ENCODE measurements around the gene USP17L13.
"Not testable (repeated sequence)": the region's sequence is repeated elsewhere in the genome, so short reads cannot be mapped to it uniquely, and the experiment has no call there.

Gene USP17L13, protein sequence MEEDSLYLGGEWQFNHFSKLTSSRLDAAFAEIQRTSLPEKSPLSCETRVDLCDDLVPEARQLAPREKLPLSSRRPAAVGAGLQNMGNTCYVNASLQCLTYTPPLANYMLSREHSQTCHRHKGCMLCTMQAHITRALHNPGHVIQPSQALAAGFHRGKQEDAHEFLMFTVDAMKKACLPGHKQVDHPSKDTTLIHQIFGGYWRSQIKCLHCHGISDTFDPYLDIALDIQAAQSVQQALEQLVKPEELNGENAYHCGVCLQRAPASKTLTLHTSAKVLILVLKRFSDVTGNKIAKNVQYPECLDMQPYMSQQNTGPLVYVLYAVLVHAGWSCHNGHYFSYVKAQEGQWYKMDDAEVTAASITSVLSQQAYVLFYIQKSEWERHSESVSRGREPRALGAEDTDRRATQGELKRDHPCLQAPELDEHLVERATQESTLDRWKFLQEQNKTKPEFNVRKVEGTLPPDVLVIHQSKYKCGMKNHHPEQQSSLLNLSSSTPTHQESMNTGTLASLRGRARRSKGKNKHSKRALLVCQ

DNA sequence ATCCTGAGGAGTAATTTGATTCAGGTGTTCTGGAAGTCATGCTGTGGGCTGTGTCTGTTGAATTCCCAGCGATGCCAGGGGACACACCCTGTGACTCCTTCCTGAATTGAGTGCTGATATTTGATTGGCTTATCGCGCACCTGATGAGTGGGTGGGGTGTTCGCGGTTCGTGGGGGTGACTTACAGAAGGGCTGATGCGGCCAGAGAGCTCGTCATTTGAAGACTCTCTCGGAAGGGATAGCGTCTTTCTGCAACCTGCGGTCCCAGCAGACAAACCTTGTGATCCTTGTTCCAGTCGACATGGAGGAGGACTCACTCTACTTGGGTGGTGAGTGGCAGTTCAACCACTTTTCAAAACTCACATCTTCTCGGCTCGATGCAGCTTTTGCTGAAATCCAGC is at the start of gene USP17L13:
Gene USP17L13 (plus strand): TSS at position 301 of the 400 bp plus-strand sequence. CDS start 0 bp downstream, at position 301.
- not testable (repeated sequence) for DNase-seq

DNA sequence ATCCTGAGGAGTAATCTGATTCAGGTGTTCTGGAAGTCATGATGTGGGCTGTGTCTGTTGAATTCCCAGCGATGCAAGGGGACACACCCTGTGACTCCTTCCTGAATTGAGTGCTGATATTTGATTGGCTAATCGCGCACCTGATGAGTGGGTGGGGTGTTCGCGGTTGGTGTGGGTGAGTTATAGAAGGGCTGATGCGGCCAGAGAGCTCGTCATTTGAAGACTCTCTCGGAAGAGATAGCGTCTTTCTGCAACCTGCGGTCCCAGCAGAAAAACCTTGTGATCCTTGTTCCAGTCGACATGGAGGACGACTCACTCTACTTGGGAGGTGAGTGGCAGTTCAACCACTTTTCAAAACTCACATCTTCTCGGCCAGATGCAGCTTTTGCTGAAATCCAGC is 14.3 kb upstream of the USP17L13 start, which contains the start of gene USP17L10:
Gene USP17L10 (plus strand): TSS at position 301 of the 400 bp plus-strand sequence. CDS start 0 bp downstream, at position 301.
- not testable (repeated sequence) for DNase-seq

DNA sequence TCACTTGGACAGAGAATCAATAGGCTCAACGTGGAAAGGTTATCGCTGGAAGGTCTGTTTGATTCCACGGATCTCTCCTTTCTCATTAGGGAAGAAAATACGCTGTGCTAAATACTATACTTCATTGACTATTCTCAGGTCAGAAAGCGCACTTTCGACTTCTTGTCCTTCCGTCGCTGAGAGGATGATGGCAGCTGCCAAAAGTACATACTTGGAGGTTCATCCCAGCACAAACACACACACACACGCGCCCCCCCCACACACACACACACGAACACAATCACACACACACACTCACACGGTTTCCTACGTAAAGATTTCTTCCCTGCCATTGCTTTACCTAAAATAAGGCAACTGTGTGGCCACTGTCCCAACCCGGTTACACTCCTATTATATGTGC is 10.0 kb upstream of the USP17L13 start:
- DNase-seq, result not testable (repeated sequence)

DNA sequence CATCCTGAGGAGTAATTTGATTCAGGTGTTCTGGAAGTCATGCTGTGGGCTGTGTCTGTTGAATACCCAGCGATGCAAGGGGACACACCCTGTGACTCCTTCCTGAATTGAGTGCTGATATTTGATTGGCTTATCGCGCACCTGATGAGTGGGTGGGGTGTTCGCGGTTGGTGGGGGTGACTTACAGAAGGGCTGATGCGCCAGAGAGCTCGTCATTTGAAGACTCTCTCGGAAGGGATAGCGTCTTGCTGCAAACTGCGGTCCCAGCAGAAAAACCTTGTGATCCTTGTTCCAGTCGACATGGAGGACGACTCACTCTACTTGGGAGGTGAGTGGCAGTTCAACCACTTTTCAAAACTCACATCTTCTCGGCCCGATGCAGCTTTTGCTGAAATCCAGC is 9.6 kb upstream of the USP17L13 start, which contains the start of gene USP17L11:
Gene USP17L11 (plus strand): TSS at position 301 of the 400 bp plus-strand sequence. CDS start 0 bp downstream, at position 301.
- DNase-seq, result not testable (repeated sequence)

DNA sequence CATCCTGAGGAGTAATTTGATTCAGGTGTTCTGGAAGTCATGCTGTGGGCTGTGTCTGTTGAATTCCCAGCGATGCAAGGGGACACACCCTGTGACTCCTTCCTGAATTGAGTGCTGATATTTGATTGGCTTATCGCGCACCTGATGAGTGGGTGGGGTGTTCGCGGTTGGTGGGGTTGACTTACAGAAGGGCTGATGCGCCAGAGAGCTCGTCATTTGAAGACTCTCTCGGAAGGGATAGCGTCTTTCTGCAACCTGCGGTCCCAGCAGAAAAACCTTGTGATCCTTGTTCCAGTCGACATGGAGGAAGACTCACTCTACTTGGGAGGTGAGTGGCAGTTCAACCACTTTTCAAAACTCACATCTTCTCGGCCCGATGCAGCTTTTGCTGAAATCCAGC is 4.8 kb upstream of the USP17L13 start, which contains the start of gene USP17L12:
Gene USP17L12 (plus strand): TSS at position 301 of the 400 bp plus-strand sequence. CDS start 0 bp downstream, at position 301.
- not testable (repeated sequence) for DNase-seq

DNA sequence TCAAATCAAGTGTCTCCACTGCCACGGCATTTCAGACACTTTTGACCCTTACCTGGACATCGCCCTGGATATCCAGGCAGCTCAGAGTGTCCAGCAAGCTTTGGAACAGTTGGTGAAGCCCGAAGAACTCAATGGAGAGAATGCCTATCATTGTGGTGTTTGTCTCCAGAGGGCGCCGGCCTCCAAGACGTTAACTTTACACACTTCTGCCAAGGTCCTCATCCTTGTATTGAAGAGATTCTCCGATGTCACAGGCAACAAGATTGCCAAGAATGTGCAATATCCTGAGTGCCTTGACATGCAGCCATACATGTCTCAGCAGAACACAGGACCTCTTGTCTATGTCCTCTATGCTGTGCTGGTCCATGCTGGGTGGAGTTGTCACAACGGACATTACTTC is 5.6 kb downstream of the USP17L13 start:
- not testable (repeated sequence) for DNase-seq

DNA sequence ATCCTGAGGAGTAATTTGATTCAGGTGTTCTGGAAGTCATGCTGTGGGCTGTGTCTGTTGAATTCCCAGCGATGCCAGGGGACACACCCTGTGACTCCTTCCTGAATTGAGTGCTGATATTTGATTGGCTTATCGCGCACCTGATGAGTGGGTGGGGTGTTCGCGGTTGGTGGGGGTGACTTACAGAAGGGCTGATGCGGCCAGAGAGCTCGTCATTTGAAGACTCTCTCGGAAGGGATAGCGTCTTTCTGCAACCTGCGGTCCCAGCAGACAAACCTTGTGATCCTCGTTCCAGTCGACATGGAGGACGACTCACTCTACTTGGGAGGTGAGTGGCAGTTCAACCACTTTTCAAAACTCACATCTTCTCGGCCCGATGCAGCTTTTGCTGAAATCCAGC is 9.4 kb downstream of the USP17L13 start, which contains the start of gene USP17L15:
Gene USP17L15 (plus strand): TSS at position 301 of the 400 bp plus-strand sequence. CDS start 0 bp downstream, at position 301.
- not testable (repeated sequence) for DNase-seq

DNA sequence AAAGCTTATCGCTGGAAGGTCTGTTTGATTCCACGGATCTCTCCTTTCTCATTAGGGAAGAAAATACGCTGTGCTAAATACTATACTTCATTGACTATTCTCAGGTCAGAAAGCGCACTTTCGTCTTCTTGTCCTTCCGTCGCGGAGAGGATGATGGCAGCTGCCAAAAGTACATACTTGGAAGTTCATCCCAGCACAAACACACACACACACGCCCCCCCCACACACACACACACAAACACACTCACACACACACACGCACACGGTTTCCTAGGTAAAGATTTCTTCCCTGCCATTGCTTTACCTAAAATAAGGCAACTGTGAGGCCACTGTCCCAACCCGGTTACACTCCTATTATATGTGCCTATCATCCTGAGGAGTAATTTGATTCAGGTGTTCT is 13.8 kb downstream of the USP17L13 start:
- DNase-seq, result not testable (repeated sequence)

DNA sequence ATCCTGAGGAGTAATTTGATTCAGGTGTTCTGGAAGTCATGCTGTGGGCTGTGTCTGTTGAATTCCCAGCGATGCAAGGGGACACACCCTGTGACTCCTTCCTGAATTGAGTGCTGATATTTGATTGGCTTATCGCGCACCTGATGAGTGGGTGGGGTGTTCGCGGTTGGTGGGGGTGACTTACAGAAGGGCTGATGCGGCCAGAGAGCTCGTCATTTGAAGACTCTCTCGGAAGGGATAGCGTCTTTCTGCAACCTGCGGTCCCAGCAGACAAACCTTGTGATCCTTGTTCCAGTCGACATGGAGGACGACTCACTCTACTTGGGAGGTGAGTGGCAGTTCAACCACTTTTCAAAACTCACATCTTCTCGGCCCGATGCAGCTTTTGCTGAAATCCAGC is 18.9 kb downstream of the USP17L13 start, which contains the start of gene USP17L17:
Gene USP17L17 (plus strand): TSS at position 301 of the 400 bp plus-strand sequence. CDS start 0 bp downstream, at position 301.
- DNase-seq, result not testable (repeated sequence)

DNA sequence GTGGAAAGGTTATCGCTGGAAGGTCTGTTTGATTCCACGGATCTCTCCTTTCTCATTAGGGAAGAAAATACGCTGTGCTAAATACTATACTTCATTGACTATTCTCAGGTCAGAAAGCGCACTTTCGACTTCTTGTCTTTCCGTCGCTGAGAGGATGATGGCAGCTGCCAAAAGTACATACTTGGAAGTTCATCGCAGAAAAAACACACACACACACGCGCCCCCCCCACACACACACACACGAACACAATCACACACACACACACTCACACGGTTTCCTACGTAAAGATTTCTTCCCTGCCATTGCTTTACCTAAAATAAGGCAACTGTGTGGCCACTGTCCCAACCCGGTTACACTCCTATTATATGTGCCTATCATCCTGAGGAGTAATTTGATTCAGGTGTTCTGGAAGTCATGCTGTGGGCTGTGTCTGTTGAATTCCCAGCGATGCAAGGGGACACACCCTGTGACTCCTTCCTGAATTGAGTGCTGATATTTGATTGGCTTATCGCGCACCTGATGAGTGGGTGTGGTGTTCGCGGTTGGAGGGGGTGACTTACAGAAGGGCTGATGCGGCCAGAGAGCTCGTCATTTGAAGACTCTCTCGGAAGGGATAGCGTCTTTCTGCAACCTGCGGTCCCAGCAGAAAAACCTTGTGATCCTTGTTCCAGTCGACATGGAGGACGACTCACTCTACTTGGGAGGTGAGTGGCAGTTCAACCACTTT is 23.4 kb downstream of the USP17L13 start, which contains the start of gene USP17L18:
Gene USP17L18 (plus strand): TSS at position 678 of the 728 bp plus-strand sequence. CDS start 0 bp downstream, at position 678.
- not testable (repeated sequence) for DNase-seq

DNA sequence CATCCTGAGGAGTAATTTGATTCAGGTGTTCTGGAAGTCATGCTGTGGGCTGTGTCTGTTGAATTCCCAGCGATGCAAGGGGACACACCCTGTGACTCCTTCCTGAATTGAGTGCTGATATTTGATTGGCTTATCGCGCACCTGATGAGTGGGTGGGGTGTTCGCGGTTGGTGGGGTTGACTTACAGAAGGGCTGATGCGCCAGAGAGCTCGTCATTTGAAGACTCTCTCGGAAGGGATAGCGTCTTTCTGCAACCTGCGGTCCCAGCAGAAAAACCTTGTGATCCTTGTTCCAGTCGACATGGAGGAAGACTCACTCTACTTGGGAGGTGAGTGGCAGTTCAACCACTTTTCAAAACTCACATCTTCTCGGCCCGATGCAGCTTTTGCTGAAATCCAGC is 28.4 kb downstream of the USP17L13 start, which contains the start of gene USP17L19:
Gene USP17L19 (plus strand): TSS at position 301 of the 400 bp plus-strand sequence. CDS start 0 bp downstream, at position 301.
- DNase-seq, result not testable (repeated sequence)

DNA sequence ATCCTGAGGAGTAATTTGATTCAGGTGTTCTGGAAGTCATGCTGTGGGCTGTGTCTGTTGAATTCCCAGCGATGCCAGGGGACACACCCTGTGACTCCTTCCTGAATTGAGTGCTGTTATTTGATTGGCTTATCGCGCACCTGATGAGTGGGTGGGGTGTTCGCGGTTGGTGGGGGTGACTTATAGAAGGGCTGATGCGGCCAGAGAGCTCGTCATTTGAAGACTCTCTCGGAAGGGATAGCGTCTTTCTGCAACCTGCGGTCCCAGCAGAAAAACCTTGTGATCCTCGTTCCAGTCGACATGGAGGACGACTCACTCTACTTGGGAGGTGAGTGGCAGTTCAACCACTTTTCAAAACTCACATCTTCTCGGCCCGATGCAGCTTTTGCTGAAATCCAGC is 33.1 kb downstream of the USP17L13 start, which contains the start of gene USP17L20:
Gene USP17L20 (plus strand): TSS at position 301 of the 400 bp plus-strand sequence. CDS start 0 bp downstream, at position 301.
- not testable (repeated sequence) for DNase-seq

DNA sequence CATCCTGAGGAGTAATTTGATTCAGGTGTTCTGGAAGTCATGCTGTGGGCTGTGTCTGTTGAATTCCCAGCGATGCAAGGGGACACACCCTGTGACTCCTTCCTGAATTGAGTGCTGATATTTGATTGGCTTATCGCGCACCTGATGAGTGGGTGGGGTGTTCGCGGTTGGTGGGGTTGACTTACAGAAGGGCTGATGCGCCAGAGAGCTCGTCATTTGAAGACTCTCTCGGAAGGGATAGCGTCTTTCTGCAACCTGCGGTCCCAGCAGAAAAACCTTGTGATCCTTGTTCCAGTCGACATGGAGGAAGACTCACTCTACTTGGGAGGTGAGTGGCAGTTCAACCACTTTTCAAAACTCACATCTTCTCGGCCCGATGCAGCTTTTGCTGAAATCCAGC is 37.9 kb downstream of the USP17L13 start, which contains the start of gene USP17L21:
Gene USP17L21 (plus strand): TSS at position 301 of the 400 bp plus-strand sequence. CDS start 0 bp downstream, at position 301.
- not testable (repeated sequence) for DNase-seq

DNA sequence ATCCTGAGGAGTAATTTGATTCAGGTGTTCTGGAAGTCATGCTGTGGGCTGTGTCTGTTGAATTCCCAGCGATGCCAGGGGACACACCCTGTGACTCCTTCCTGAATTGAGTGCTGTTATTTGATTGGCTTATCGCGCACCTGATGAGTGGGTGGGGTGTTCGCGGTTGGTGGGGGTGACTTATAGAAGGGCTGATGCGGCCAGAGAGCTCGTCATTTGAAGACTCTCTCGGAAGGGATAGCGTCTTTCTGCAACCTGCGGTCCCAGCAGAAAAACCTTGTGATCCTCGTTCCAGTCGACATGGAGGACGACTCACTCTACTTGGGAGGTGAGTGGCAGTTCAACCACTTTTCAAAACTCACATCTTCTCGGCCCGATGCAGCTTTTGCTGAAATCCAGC is 42.6 kb downstream of the USP17L13 start, which contains the start of gene USP17L22:
Gene USP17L22 (plus strand): TSS at position 301 of the 400 bp plus-strand sequence. CDS start 0 bp downstream, at position 301.
- not testable (repeated sequence) for DNase-seq

DNA sequence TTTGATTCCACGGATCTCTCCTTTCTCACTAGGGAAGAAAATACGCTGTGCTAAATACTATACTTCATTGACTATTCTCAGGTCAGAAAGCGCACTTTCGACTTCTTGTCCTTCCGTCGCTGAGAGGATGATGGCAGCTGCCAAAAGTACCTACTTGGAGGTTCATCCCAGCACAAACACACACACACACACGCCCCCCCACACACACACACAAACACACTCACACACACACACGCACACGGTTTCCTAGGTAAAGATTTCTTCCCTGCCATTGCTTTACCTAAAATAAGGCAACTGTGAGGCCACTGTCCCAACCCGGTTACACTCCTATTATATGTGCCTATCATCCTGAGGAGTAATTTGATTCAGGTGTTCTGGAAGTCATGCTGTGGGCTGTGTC is 47.0 kb downstream of the USP17L13 start:
- DNase-seq, result not testable (repeated sequence)
